HUES6 (cell line): ENCODE measurements around the gene HECA.

Source experiments
- H3K27ac ChIP-seq: 2 replicates; pipeline ENCODE4 v1.7.0; 2013; ENCODE audit warnings: low read depth, mild to moderate bottlenecking, low read length, inconsistent platforms
- H3K27me3 ChIP-seq: 2 replicates; pipeline ENCODE4 v1.6.1; 2013; ENCODE audit warnings: low read length; ENCODE audit not compliant: control insufficient read depth, insufficient read depth
- H3K36me3 ChIP-seq: 2 replicates; pipeline ENCODE4 v1.6.1; 2013; ENCODE audit warnings: low read length; ENCODE audit not compliant: control insufficient read depth, insufficient read depth
- H3K4me1 ChIP-seq: 2 replicates; pipeline ENCODE4 v1.6.1; 2013; ENCODE audit warnings: low read length; ENCODE audit not compliant: control insufficient read depth, insufficient read depth
- H3K4me3 ChIP-seq: 2 replicates; pipeline ENCODE4 v1.5.1; 2013; ENCODE audit warnings: low read depth, low read length
- H3K9ac ChIP-seq: one replicate; pipeline ENCODE4 v1.6.1; 2013; ENCODE audit warnings: mild to moderate bottlenecking, low read length
- H3K9me3 ChIP-seq: 2 replicates; pipeline ENCODE4 v1.6.1; 2013; ENCODE audit warnings: low read depth, low read length; ENCODE audit not compliant: control insufficient read depth, insufficient read depth

Gene HECA, protein sequence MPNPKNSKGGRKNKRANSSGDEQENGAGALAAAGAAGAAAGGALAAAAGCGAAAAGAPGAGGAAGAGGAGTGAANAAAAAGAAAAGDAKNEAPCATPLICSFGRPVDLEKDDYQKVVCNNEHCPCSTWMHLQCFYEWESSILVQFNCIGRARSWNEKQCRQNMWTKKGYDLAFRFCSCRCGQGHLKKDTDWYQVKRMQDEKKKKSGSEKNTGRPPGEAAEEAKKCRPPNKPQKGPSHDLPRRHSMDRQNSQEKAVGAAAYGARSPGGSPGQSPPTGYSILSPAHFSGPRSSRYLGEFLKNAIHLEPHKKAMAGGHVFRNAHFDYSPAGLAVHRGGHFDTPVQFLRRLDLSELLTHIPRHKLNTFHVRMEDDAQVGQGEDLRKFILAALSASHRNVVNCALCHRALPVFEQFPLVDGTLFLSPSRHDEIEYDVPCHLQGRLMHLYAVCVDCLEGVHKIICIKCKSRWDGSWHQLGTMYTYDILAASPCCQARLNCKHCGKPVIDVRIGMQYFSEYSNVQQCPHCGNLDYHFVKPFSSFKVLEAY

DNA sequence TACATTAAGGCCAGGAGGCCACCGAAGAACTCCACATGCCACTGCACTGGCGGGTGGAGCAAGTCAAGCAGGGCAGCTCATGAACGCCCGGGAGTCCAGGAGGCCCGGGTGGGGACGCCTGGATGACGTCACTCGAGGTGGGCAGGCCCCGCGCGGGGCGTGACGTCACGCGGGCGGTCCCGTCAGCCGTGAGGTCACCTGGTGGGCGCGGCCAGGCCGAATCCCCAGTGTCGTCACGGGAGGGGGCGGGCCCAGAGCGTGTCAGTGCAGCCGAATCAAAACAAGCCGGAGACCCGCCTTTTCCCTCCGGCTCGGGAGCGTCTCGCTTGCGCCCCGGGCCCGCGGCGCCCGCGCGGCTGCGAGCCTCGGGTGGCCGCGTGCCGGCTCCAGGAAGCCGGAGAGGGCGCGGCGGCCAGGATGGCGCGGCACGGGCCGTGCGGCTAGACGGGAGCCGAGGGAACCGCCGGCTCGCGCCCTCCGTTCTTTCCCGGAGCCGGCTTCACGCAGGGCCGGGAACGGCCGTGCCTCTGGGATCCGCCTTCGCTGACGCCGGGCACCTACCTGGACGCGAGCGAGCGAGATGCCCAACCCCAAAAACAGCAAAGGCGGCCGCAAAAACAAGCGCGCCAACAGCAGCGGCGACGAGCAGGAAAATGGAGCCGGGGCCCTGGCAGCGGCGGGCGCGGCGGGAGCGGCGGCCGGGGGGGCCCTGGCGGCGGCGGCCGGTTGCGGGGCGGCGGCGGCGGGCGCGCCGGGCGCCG, at the start of gene HECA:
Gene HECA, plus strand, starts transcription at position 264 of the 761 bp plus-strand sequence. Its CDS starts 317 bp downstream, at position 581.
- H3K27ac ChIP-seq = no peak within 1 kb of the TSS
- peak within 1 kb of the TSS; percentile 82 for H3K9ac ChIP-seq
- peaks cover 6% of the 10 kb centered on the region for H3K4me1 ChIP-seq
- no peaks in the 10 kb centered on the region for H3K36me3 ChIP-seq
- H3K4me3 ChIP-seq = peak within 1 kb of the TSS; percentile 88
- H3K27me3 ChIP-seq = no peaks in the 10 kb centered on the region
- H3K9me3 ChIP-seq = no peaks in the 10 kb centered on the region

DNA sequence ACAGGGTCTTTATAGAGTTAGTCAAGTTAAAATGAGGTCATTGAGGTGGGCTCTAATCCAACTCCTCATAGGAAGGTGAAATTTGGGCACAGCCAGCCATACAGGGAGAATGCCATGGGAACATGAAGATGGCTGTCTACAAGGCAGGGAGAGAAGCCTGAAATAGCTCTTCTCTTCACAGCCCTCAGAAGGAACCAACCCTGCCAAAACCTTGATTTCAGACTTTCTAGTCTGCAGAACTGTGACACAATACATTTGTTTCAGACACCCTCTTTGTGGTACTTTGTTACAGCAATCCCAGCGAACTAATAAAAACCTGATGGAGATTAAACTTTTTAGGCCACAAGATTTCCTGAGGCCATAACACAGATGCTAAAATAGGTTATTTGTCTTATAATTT, 43.1 kb upstream of the HECA start:
- H3K9ac ChIP-seq = no peak overlapping the region
- H3K4me3 ChIP-seq = no peak overlapping the region
- no peaks in the 10 kb centered on the region for H3K36me3 ChIP-seq
- no peak overlapping the region for H3K27ac ChIP-seq
- no peaks in the 10 kb centered on the region for H3K4me1 ChIP-seq
- no peaks in the 10 kb centered on the region for H3K27me3 ChIP-seq
- no peaks in the 10 kb centered on the region; the same call in 1 of the 2 replicates for H3K9me3 ChIP-seq

DNA sequence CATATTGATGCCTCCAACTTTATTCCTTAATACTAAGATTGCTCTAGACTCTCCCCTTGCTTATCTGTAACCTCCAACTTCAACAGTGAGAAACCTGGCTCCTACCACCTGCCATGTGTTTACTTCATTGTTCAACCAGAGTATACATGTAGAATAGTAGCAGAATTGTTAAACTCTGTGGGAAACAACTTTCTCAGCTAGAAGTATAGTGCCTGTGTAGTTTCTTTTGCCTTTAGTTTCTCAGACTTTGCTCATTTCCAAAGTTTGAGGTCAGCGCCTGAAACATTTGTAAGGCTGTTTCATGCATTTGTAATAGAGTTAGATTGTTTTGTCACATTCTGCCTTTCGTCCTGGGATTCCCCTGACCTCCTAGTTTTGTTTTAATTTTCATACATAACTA, 34.9 kb upstream of the HECA start:
- no peaks in the 10 kb centered on the region for H3K36me3 ChIP-seq
- no peak overlapping the region for H3K9ac ChIP-seq
- H3K9me3 ChIP-seq = no peaks in the 10 kb centered on the region
- H3K27me3 ChIP-seq = no peaks in the 10 kb centered on the region
- no peak overlapping the region for H3K27ac ChIP-seq
- H3K4me3 ChIP-seq = no peak overlapping the region
- H3K4me1 ChIP-seq = no peaks in the 10 kb centered on the region

DNA sequence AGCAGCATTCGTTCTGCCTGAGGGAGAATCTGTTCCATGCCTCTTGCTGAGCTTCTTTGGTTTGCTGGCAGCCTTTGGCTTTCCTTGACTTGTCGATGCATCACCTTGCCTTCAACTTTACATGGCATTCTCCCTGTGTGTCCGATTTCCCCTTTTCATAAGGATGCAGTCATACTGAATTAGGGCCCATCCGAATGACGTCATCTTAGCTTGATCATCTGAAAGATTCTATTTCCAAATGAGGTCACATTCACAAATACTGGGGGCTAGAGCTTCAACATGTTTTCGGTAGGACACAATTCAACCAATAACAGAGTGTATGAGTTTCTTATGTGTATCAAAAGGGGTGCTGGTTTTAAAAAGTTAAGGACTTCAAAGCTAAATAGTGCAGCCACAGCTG, 27.8 kb upstream of the HECA start:
- Histone ChIP-seq H3K9ac (no peak overlapping the region), H3K4me1 (peaks cover 3% of the 10 kb centered on the region), H3K36me3 (no peaks in the 10 kb centered on the region), H3K27ac (no peak overlapping the region), H3K27me3 (no peaks in the 10 kb centered on the region), H3K4me3 (no peak overlapping the region), H3K9me3 (no peaks in the 10 kb centered on the region)

DNA sequence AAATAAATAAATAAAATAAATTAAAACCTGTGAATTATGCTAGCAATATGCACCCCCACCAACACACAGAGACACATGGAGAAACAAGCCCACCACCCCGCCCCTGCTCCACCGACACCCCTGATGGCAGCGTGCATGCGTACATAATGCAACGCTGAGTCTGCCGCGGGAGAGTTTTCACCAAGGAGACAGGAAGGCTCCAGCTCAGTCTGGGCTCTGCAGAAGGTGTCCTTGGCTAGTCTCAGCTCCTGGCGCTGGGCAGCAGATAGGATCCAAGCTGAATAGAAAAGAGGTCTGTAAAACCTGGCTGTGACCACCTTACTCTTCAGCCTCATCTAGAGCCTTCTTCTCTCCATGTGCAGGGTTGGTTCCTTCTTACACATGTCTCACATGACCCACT, 26.5 kb upstream of the HECA start:
- no peaks in the 10 kb centered on the region for H3K27me3 ChIP-seq
- H3K27ac ChIP-seq = no peak overlapping the region
- H3K4me3 ChIP-seq = no peak overlapping the region
- peaks cover 3% of the 10 kb centered on the region for H3K4me1 ChIP-seq
- no peaks in the 10 kb centered on the region for H3K9me3 ChIP-seq
- H3K36me3 ChIP-seq = no peaks in the 10 kb centered on the region
- no peak overlapping the region for H3K9ac ChIP-seq

DNA sequence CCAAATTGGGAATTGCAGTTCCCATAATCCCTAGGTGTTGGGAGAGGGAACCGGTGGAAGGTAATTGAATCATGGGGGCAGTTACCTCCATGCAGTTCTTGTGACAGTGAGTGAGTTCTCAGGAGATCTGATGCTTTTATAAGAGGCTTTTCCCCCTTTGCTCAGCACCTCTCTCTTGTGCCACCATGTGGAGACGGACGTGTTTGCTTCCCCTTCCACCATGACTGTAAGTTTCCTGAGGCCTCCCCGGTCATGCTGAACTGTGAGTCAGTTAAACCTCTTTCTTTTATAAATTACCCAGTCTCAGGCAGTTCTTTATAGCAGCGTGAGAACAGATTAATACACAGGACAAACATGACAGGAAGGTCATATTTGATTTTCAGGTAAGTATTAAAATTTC, 25.3 kb upstream of the HECA start:
- no peaks in the 10 kb centered on the region for H3K27me3 ChIP-seq
- no peak overlapping the region for H3K4me3 ChIP-seq
- H3K9ac ChIP-seq = no peak overlapping the region
- H3K36me3 ChIP-seq = no peaks in the 10 kb centered on the region
- H3K9me3 ChIP-seq = no peaks in the 10 kb centered on the region
- peaks cover 3% of the 10 kb centered on the region for H3K4me1 ChIP-seq
- H3K27ac ChIP-seq = no peak overlapping the region

DNA sequence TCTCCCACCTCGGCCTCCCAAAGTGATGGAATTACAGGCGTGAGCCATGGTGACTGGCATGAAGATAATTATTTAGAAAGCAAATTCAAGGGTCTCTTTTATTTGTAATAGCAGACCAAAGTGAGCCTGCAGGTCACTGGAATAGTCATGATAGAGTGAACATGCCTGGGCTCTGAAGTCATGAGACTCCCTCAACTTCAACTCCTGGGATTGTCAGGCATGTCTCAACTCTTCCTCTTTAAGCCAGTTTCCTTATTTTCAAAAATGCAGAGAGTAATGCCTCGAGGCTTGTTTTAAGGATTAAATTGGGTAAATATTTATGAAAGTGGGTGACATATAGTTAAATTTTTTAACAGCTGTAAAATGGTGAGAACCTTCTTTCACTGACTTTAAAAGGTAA, 22.7 kb upstream of the HECA start:
- Histone ChIP-seq H3K27me3 (no peaks in the 10 kb centered on the region), H3K27ac (no peak overlapping the region), H3K9me3 (no peaks in the 10 kb centered on the region), H3K4me1 (peaks cover 3% of the 10 kb centered on the region), H3K9ac (no peak overlapping the region), H3K36me3 (no peaks in the 10 kb centered on the region), H3K4me3 (no peak overlapping the region)

DNA sequence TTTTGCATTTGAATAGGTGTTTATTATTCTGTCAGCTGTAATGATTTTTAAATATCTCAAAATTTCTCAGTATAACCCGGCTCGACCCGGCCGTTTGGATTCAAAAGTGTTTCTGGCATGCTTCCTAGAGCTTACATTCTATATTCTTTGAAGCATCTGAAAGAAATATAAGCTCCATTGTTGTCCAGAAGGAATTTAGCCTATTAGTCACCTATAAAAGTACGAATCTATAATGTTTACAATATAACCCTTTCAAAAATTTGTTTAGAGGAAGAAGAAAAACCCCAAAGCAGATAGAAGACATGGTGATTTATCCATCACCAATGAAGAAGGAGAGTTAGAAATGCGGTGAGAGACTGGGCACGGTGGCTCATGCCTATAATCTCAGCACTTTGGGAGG, 22.3 kb upstream of the HECA start:
- H3K4me3 ChIP-seq = no peak overlapping the region
- peaks cover 3% of the 10 kb centered on the region for H3K4me1 ChIP-seq
- H3K27me3 ChIP-seq = no peaks in the 10 kb centered on the region
- no peak overlapping the region for H3K27ac ChIP-seq
- H3K9ac ChIP-seq = no peak overlapping the region
- H3K9me3 ChIP-seq = no peaks in the 10 kb centered on the region
- H3K36me3 ChIP-seq = no peaks in the 10 kb centered on the region

DNA sequence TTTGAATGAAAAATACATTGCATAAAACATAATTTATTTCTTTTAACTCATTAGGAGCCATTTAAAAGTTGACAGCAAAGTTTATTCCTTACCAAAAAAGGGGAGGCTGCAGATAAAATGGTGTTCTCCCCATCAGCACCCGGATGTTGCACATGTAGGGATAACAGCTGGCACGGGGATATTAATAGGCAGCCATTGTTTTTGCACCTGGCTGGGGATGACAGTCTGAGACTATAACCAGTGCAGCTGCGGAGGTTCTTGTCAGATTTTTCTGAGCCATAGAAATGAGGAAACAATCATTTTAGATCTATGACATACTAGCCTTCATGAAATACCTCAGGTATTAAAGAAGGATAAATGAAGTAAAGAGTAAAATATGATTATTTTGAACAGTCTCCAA, 20.1 kb upstream of the HECA start:
- Histone ChIP-seq H3K27me3 (no peaks in the 10 kb centered on the region), H3K9ac (no peak overlapping the region), H3K36me3 (no peaks in the 10 kb centered on the region), H3K4me1 (no peaks in the 10 kb centered on the region), H3K9me3 (peaks cover 8% of the 10 kb centered on the region), H3K27ac (no peak overlapping the region), H3K4me3 (no peak overlapping the region)

DNA sequence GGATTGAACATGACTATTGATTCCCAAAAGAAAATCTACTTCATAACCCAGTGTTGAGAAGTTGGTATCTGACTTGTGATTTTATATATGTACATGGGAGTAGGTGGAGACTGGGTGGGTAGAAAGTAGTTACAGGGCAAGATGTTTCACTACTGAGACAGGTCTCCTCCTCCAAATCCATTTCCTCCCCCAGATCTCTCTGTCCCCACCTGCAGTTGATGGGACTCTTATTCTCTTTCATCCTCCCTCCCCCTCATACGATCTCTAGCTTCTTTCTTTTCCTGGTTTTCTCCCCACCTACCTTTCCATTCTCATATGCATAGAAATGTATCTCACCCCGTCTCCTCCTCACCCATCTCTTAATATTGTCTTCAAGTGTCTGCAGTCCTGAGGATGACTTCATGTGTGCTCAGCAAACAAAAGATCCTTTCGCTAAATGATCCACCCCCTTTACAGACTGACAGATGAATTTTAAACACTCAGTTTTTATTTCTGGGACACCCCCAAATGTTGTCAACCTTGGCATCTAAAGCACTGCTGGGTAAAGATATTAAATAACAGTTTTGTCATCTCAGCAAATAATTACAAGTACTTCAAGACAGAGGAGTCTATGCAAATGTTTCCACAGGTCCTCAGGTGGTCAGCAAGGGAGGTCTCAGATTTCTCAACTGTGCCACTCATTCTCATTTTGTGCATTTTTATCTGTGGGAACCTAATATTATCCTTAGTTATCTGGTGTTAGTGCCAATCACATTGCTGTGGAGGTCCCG, 18.7 kb upstream of the HECA start:
- no peak overlapping the region for H3K27ac ChIP-seq
- peaks cover 19% of the 10 kb centered on the region for H3K9me3 ChIP-seq
- no peak overlapping the region for H3K4me3 ChIP-seq
- no peak overlapping the region for H3K9ac ChIP-seq
- no peaks in the 10 kb centered on the region for H3K4me1 ChIP-seq
- no peaks in the 10 kb centered on the region for H3K36me3 ChIP-seq
- no peaks in the 10 kb centered on the region for H3K27me3 ChIP-seq
